Measurements from ENCODE around the gene TMEM219.

- no peak for TF ChIP-seq CTCF (conservative IDR thresholded peaks at IDR 0.05)
- no peak for TF ChIP-seq ZFX (IDR thresholded peaks at IDR 0.05)
Observed at GRCh38 chr16:29984137-29984763, 22.4 kb downstream of the TMEM219 start.
